Glutamatergic neuron (in vitro differentiated cells): ENCODE results near the gene EGLN3. TPM values are rescaled to one million over a fixed set of nuclear protein-coding genes. Genes with fewer than 3 reads are reported as not detected.
"Not testable (repeated sequence)": the region's sequence is repeated elsewhere in the genome, so short reads cannot be mapped to it uniquely, and the experiment has no call there.

Experiments used
- DNase-seq: peaks from one replicate; pipeline ENCODE4 v3.0.0; 2022
- H3K27ac Mint-ChIP-seq: one replicate; pipeline ENCODE4 v1.8.0; 2020; ENCODE audit warnings: mild to moderate bottlenecking, mixed read lengths, inconsistent platforms; ENCODE audit not compliant: unreplicated experiment
- H3K27me3 Mint-ChIP-seq: one replicate; pipeline ENCODE4 v1.8.0; 2020; ENCODE audit warnings: mild to moderate bottlenecking, moderate library complexity, mixed read lengths, inconsistent platforms; ENCODE audit not compliant: unreplicated experiment
- H3K36me3 Mint-ChIP-seq: one replicate; pipeline ENCODE4 v1.8.0; 2020; ENCODE audit warnings: mild to moderate bottlenecking, mixed read lengths, inconsistent platforms; ENCODE audit not compliant: unreplicated experiment
- H3K4me1 Mint-ChIP-seq: one replicate; pipeline ENCODE4 v1.8.0; 2020; ENCODE audit warnings: mild to moderate bottlenecking, low read depth, mixed read lengths, inconsistent platforms; ENCODE audit not compliant: unreplicated experiment
- H3K4me3 Mint-ChIP-seq: one replicate; pipeline ENCODE4 v1.8.0; 2020; ENCODE audit warnings: mild to moderate bottlenecking, mixed read lengths, inconsistent platforms; ENCODE audit not compliant: unreplicated experiment
- H3K9me3 Mint-ChIP-seq: one replicate; pipeline ENCODE4 v1.8.0; 2020; ENCODE audit warnings: mild to moderate bottlenecking, moderate library complexity, mixed read lengths, inconsistent platforms; ENCODE audit not compliant: unreplicated experiment
- total RNA-seq: library from RNA; stranded (reverse); fragmentation: NEBNext Ultra II Directional; extraction: Animal tissue kit (Norgen Biotek cat#: 25700); gene quantifications from one replicate; pipeline ENCODE4 v1.2.1, GENCODE V29; 2021; ENCODE audit not compliant: unreplicated experiment
- TF ChIP-seq, protein P1 (sequence below): fragments of 200-600 bp; sonication (generic); IDR thresholded peaks from one replicate; pipeline ENCODE4 v1.5.0; 2021; ENCODE audit not compliant: partially characterized antibody, unreplicated experiment

The EGLN3 gene
- total RNA-seq, 1 donor from 2014 or later, result 1.9 TPM

DNA sequence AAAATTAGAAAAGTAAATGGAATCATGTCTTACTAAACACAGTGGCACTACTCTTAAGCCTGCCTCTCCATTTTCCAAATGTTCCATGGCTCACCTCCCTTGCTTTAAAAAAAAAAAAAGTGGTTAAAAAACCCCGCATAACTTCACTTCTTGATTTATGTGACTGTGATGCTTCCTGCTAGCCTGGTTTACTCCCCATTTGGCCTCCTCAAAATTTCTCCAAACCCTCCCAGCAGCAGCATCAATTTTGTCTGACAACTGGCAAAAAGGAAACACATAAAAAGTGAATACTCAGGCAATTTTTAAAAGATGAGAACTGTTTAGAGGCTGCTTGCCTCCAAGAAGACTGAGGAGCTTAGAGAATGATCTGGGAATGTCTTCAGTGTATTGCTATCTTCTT, 17.8 kb upstream of the EGLN3 start:
- Mint-ChIP-seq H3K27ac (no peak overlapping the region), H3K27me3 (no peaks in the 10 kb centered on the region), H3K4me3 (no peak overlapping the region)

DNA sequence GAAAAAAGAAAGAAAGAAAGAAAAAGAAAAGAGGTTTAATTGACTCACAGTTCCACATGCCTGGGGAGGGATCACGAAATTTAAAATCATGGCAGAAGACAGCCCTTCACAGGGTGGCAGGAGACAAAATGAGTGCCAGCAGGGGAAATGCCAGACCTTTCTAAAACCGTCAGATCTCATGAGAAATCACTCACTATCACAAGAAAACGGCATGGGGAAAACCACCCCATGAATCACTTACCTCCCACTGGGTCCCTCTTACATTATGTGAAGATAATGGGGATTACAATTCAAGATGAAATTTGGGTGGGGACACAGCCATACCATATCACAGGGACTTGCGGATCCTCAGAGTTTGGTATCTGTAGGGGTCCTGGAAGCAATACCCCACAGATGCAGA, 16.3 kb upstream of the EGLN3 start:
- Mint-ChIP-seq H3K9me3 (peaks cover 8% of the 10 kb centered on the region), H3K27me3 (peaks cover 1% of the 10 kb centered on the region), H3K4me3 (no peak overlapping the region), H3K27ac (no peak overlapping the region), H3K4me1 (no peaks in the 10 kb centered on the region), H3K36me3 (no peaks in the 10 kb centered on the region)
- TF ChIP-seq, protein P1, sequence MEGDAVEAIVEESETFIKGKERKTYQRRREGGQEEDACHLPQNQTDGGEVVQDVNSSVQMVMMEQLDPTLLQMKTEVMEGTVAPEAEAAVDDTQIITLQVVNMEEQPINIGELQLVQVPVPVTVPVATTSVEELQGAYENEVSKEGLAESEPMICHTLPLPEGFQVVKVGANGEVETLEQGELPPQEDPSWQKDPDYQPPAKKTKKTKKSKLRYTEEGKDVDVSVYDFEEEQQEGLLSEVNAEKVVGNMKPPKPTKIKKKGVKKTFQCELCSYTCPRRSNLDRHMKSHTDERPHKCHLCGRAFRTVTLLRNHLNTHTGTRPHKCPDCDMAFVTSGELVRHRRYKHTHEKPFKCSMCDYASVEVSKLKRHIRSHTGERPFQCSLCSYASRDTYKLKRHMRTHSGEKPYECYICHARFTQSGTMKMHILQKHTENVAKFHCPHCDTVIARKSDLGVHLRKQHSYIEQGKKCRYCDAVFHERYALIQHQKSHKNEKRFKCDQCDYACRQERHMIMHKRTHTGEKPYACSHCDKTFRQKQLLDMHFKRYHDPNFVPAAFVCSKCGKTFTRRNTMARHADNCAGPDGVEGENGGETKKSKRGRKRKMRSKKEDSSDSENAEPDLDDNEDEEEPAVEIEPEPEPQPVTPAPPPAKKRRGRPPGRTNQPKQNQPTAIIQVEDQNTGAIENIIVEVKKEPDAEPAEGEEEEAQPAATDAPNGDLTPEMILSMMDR, result no peak
- DNase-seq, result no peak

More for the DNA sequence above, 17.8 kb upstream of the EGLN3 start:
- TF ChIP-seq, protein P1, result no peak
- H3K9me3 Mint-ChIP-seq, result peaks cover 6% of the 10 kb centered on the region
- DNase-seq, result no peak
- no peaks in the 10 kb centered on the region for H3K36me3 Mint-ChIP-seq
- no peaks in the 10 kb centered on the region for H3K4me1 Mint-ChIP-seq

DNA sequence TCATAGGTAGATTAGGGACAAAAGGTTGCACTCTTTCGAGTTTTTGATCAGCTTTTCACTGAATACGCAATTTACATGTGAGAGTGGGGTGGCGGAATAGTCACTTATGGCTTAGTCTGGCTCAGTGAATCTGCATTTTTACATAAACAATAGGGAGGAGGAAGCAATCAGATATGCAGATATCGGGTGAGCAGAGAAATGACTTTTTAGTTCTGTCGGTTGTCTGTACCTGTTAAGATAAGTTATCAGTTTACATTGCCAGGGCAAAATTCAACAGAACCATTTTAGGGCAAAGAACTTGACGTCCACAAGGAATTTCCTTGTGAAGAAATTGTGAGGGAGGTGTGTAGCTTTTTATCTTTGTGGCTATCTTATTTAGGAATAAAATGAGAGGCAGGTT, 15.4 kb upstream of the EGLN3 start:
- H3K36me3 Mint-ChIP-seq, result no peaks in the 10 kb centered on the region
- TF ChIP-seq, protein P1, result no peak
- H3K27me3 Mint-ChIP-seq, result peaks cover 1% of the 10 kb centered on the region
- DNase-seq, result no peak
- H3K9me3 Mint-ChIP-seq, result peaks cover 8% of the 10 kb centered on the region
- no peaks in the 10 kb centered on the region for H3K4me1 Mint-ChIP-seq
- H3K4me3 Mint-ChIP-seq, result no peak overlapping the region
- no peak overlapping the region for H3K27ac Mint-ChIP-seq

DNA sequence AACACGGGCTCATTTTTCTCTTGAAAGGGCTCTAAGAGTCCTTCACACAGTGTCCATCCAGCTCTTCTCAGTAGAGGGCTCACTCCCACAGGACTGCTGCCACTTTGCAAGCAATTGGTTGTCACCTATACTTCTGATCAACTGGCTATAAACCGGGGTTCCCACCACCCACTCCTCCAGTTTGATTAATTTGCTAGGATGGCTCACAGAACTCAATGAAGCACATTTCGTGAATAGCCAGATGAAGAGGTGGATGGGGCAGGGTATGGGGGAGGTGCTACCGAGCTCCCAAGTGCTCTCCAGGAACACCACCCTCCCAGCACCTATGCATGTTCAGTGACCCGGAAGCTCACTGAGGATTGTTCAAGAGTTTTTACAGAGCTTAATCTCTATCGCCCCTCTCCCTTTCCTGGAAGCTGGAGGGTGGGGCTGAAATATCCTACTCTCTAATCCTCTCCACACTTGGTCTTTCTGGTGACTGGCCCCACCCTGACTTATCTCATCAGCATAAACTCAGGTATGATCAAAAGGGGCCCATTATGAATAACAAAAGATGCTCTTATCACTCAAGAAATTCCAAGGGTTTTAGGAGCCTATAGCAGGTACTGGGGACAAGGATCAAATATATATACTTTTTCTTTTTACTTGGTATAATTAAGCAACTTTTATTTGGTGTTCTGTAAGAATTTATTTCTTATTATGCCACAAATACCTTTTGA, 13.9 kb upstream of the EGLN3 start:
- Mint-ChIP-seq H3K27ac (no peak overlapping the region), H3K9me3 (peaks cover 5% of the 10 kb centered on the region), H3K27me3 (peaks cover 1% of the 10 kb centered on the region), H3K36me3 (no peaks in the 10 kb centered on the region), H3K4me3 (no peak overlapping the region), H3K4me1 (no peaks in the 10 kb centered on the region)
- no peak for DNase-seq
- TF ChIP-seq, protein P1, result no peak

DNA sequence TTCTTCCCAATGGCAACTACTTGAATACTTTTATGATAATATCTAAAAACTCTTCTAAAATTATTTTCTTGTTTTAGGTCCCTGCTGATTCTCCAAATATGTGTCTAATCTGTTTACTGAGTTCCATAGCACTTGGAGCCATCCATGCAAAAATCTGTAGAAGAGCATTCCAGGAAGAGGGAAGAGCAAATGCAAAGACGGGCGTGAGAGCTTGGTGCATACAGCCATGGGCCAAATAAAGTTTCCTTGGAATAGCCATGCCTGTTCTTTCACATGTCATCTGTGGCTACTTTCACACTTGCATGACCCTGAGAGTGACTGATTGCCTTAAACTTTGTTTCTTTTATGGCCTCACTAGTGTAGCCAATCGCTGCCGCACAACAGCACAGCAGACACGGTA, 13.0 kb upstream of the EGLN3 start:
- TF ChIP-seq, protein P1, result no peak
- Mint-ChIP-seq H3K36me3 (no peaks in the 10 kb centered on the region), H3K27ac (no peak overlapping the region), H3K4me1 (no peaks in the 10 kb centered on the region), H3K9me3 (peaks cover 3% of the 10 kb centered on the region), H3K4me3 (no peak overlapping the region), H3K27me3 (peaks cover 1% of the 10 kb centered on the region)
- DNase-seq, result no peak

DNA sequence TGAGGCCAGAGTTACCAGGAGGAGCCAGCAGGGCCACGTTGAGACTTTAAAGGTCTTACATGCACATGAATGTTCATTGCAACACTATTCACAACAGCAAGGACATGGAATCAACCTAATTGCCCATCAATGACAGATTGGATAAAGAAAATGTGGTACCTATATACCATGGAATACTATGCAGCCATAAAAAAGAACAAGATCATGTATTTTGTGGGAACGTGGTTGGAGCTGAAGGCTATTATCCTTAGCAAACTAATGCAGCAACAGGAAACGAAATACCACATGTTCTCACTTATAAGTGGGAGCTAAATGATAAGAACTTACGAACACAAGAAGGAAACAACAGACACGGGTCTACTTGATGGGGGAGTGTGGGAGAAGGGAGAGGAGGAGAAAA, 11.6 kb upstream of the EGLN3 start:
- not testable (repeated sequence) for H3K36me3 Mint-ChIP-seq, H3K9me3 Mint-ChIP-seq, H3K27ac Mint-ChIP-seq, H3K4me3 Mint-ChIP-seq, DNase-seq, H3K4me1 Mint-ChIP-seq, H3K27me3 Mint-ChIP-seq
